Measurements from ENCODE around the gene SNRPD1. TPM values are rescaled to one million over a fixed set of nuclear protein-coding genes. Genes with fewer than 3 reads are reported as not detected.
"Not testable (repeated sequence)": the region's sequence is repeated elsewhere in the genome, so short reads cannot be mapped to it uniquely, and the experiment has no call there.

Gene SNRPD1
- total and polyA plus RNA-seq, 2 of the 8 experiments (the other 6 are each of a cell fraction or from before 2014, with no cell fraction given): 59.6 to 180 TPM

DNA sequence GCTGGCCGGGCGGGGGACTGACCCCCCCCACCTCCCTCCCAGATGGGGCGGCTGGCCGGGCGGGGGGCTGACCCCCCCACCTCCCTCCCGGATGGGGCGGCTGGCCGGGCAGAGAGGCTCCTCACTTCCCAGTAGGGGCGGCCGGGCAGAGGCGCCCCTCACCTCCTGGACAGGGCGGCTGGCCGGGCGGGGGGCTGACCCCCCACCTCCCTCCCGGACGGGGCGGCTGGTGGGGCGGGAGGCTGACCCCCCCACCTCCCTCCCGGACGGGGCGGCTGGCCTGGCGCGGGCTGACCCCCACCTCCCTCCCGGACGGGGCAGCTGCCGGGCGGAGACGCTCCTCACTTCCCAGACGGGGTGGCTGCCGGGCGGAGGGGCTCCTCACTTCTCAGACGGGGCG is 19.8 kb upstream of the SNRPD1 start:
- H3K14ac ChIP-seq (ENCODE audit: insufficient read length); POLR2A ChIA-PET (ENCODE audit: partially characterized antibody); DNase-seq (ENCODE audit: low read depth in 1 of 2, low spot score in 2 of 2); H2BK20ac ChIP-seq (ENCODE audit: low read length); H3K79me1 ChIP-seq (ENCODE audit: low read depth, low read length); H3K18ac ChIP-seq (ENCODE audit: extremely low read depth, low read length); H4K8ac ChIP-seq (ENCODE audit: extremely low read depth, insufficient read depth, low read length); H4K20me1 ChIP-seq (replicated peaks in 1 of 2; ENCODE audit: control insufficient read depth in 1 of 2, insufficient read depth in 2 of 2, low read length in 2 of 2); H2BK15ac ChIP-seq (ENCODE audit: low read length); H2BK120ac ChIP-seq (replicated peaks; ENCODE audit: low read depth, low read length); H3K23ac ChIP-seq (ENCODE audit: insufficient read length); H3K56ac ChIP-seq (replicated peaks; ENCODE audit: insufficient read length, low read depth, low read length); FAIRE-seq; H3K23me2 ChIP-seq (ENCODE audit: low read depth, low read length); H4K5ac ChIP-seq (ENCODE audit: insufficient read length, low read depth, low read length); H2BK5ac ChIP-seq (ENCODE audit: low read depth, low read length); H3K27ac ChIP-seq (ENCODE audit: low read depth, low read length); H3K4ac ChIP-seq (replicated peaks; ENCODE audit: insufficient read length, low read depth, low read length); H2AK5ac ChIP-seq (ENCODE audit: low read depth, low read length); H3K27me3 ChIP-seq (replicated peaks in 1 of 4; ENCODE audit: control insufficient read depth in 3 of 4, extremely low read depth in 1 of 4, insufficient read depth in 3 of 4, low read length in 3 of 4); H2AFZ ChIP-seq (ENCODE audit: low read length); H2BK12ac ChIP-seq (ENCODE audit: low read depth, low read length); CTCF ChIA-PET (ENCODE audit: partially characterized antibody); H3K4me1 ChIP-seq (replicated peaks in 1 of 4; ENCODE audit: control insufficient read depth in 3 of 4, insufficient read depth in 4 of 4, low read length in 3 of 4); H4K91ac ChIP-seq (replicated peaks; ENCODE audit: insufficient read length, low read length); H3K4me2 ChIP-seq (ENCODE audit: insufficient read depth in 1 of 2, low read depth in 2 of 2, low read length in 2 of 2); H3K9ac ChIP-seq (replicated peaks in 1 of 4; ENCODE audit: extremely low read depth in 1 of 4, low read depth in 3 of 4, low read length in 3 of 4); H3K4me3 ChIP-seq (ENCODE audit: extremely low read depth in 1 of 4, insufficient read depth in 2 of 4, low read depth in 3 of 4, low read length in 4 of 4): not testable (repeated sequence)
- H3K36me3 ChIP-seq (ENCODE audit: control insufficient read depth in 2 of 4, insufficient read depth in 4 of 4, low read length in 3 of 4): peaks cover 0 to 14% (median 0%) of the 10 kb centered on the region in 4 experiments; a peak in 3 of 8 replicates
- no CpG with 5 or more reads among the region's 33 CpGs for WGBS, 2 experiments (ENCODE audit: extremely low coverage in 1 of 2, insufficient coverage in 1 of 2, insufficient read length in 1 of 2, insufficient replicate concordance in 2 of 2, low coverage in 1 of 2, low lambda C conversion rate in 2 of 2, missing lambda C conversion rate in 1 of 2)
- H3K79me2 ChIP-seq (ENCODE audit: control insufficient read depth in 1 of 2, insufficient read depth in 2 of 2, low read length in 2 of 2): peaks cover 19 to 72% of the 10 kb centered on the region in 2 experiments
- peaks cover 5 to 13% of the 10 kb centered on the region in 2 experiments; a peak in 2 of 4 replicates for H3K9me3 ChIP-seq (ENCODE audit: insufficient read depth in 2 of 2, low read depth in 1 of 2, low read length in 1 of 2)

All from H1 (cell line).